ENCODE data around the gene TENT4A. TPM values are rescaled to one million over a fixed set of nuclear protein-coding genes. Genes with fewer than 3 reads are reported as not detected.

TENT4A gene
- total RNA-seq, 1 donor from 2014 or later = 9.5 TPM

DNA sequence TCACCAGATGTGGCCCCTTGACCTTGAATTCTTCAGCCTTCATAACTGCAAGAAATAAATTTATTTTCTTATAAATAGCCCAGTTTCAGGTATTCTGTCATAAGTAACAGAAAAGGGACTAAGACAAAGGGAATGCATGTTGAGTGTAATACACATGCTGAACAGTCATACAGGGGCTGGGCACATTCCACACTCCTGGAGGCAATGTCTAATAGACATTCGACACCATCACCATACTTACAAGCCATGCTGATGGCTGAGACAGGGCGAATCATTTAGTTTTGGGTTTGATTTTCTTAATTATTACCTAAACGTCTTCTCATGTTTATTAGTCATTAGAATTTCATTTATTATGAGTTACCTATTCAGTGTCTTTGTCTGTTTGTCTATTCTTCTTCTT, 68.5 kb downstream of the TENT4A start:
- intact Hi-C loops (cut with micrococcal nuclease) = no loop called here
- no peak overlapping the region for H3K27ac ChIP-seq (replicated peaks)
- DNase-seq = no peak
- TF ChIP-seq, protein P1, sequence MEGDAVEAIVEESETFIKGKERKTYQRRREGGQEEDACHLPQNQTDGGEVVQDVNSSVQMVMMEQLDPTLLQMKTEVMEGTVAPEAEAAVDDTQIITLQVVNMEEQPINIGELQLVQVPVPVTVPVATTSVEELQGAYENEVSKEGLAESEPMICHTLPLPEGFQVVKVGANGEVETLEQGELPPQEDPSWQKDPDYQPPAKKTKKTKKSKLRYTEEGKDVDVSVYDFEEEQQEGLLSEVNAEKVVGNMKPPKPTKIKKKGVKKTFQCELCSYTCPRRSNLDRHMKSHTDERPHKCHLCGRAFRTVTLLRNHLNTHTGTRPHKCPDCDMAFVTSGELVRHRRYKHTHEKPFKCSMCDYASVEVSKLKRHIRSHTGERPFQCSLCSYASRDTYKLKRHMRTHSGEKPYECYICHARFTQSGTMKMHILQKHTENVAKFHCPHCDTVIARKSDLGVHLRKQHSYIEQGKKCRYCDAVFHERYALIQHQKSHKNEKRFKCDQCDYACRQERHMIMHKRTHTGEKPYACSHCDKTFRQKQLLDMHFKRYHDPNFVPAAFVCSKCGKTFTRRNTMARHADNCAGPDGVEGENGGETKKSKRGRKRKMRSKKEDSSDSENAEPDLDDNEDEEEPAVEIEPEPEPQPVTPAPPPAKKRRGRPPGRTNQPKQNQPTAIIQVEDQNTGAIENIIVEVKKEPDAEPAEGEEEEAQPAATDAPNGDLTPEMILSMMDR (IDR thresholded peaks at IDR 0.05; ENCODE audit: borderline replicate concordance) = no peak
- peaks cover 19% of the 10 kb centered on the region for H3K27me3 ChIP-seq (ENCODE audit: low read depth)
- no peaks in the 10 kb centered on the region for H3K36me3 ChIP-seq
- no peak overlapping the region for H3K4me3 ChIP-seq
- H3K4me1 ChIP-seq = no peaks in the 10 kb centered on the region
- H3K9me3 ChIP-seq (replicated peaks) = no peaks in the 10 kb centered on the region

GRCh38 chr5:6783787-6784186, 70.6 kb downstream of the TENT4A start:
- peaks cover 29% of the 10 kb centered on the region for H3K27me3 ChIP-seq (ENCODE audit: low read depth)
- H3K36me3 ChIP-seq = no peaks in the 10 kb centered on the region
- no peaks in the 10 kb centered on the region for H3K4me1 ChIP-seq
- H3K4me3 ChIP-seq = no peak overlapping the region
- H3K9me3 ChIP-seq (replicated peaks) = no peaks in the 10 kb centered on the region
- DNase-seq = no peak
- TF ChIP-seq, protein P1 (IDR thresholded peaks at IDR 0.05; ENCODE audit: borderline replicate concordance) = no peak
- intact Hi-C loops (cut with micrococcal nuclease) = no loop called here
- H3K27ac ChIP-seq (replicated peaks) = no peak overlapping the region

- Histone ChIP-seq H3K27ac (replicated peaks) (no peak overlapping the region), H3K9me3 (replicated peaks) (no peaks in the 10 kb centered on the region)
- TF ChIP-seq, protein P1 (IDR thresholded peaks at IDR 0.05; ENCODE audit: borderline replicate concordance) = no peak
Measured at GRCh38 chr5:6784481-6784880, 71.2 kb downstream of the TENT4A start.

GRCh38 chr5:6785161-6785860, 72.1 kb downstream of the TENT4A start:
- TF ChIP-seq, protein P1 (IDR thresholded peaks at IDR 0.05; ENCODE audit: borderline replicate concordance) = no peak
- Histone ChIP-seq H3K9me3 (replicated peaks) (no peaks in the 10 kb centered on the region), H3K4me3 (no peak overlapping the region), H3K4me1 (no peaks in the 10 kb centered on the region), H3K36me3 (no peaks in the 10 kb centered on the region), H3K27me3 (ENCODE audit: low read depth) (peaks cover 37% of the 10 kb centered on the region), H3K27ac (replicated peaks) (no peak overlapping the region)
- intact Hi-C loops (cut with micrococcal nuclease) = no loop called here
- no peak for DNase-seq

More at GRCh38 chr5:6784481-6784880, 71.2 kb downstream of the TENT4A start:
- H3K36me3 ChIP-seq = no peaks in the 10 kb centered on the region
- H3K27me3 ChIP-seq (ENCODE audit: low read depth) = peaks cover 36% of the 10 kb centered on the region
- H3K4me3 ChIP-seq = no peak overlapping the region
- no peaks in the 10 kb centered on the region for H3K4me1 ChIP-seq
- DNase-seq = no peak
- intact Hi-C loops (cut with micrococcal nuclease) = no loop called here

GRCh38 chr5:6785861-6786180, 72.6 kb downstream of the TENT4A start:
- Histone ChIP-seq H3K36me3 (no peaks in the 10 kb centered on the region), H3K27ac (replicated peaks) (no peak overlapping the region), H3K27me3 (ENCODE audit: low read depth) (peaks cover 37% of the 10 kb centered on the region), H3K4me1 (no peaks in the 10 kb centered on the region), H3K9me3 (replicated peaks) (no peaks in the 10 kb centered on the region), H3K4me3 (no peak overlapping the region)
- TF ChIP-seq, protein P1 (IDR thresholded peaks at IDR 0.05; ENCODE audit: borderline replicate concordance) = no peak
- no peak for DNase-seq
- intact Hi-C loops (cut with micrococcal nuclease) = no loop called here

Measured in left ventricle myocardium inferior (tissue), 1 donor.